ENCODE data around the gene MCTP1.

DNA sequence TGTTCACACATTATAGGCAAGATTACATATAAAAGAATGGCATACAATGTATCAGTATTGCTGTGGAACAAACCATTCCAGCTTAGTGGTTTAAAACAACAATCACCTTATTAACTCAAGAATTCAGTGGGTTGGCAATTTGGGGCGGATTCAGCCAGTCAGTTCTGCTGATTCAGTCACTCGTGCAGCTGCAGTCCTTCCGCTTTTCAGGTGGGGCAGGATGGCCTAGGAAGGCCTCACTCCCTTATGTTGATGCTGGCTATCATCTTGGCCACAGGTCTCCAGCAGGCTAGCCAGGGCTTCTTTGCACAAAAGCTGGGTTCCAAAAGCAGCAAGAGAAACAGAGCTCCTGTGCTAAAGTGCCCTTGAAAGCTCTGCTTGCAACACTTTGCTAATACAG lies 150.6 kb downstream of the MCTP1 start:
- no peak for TF ChIP-seq NFIC (IDR thresholded peaks at IDR 0.05)
- TF ChIP-seq FOXM1 (IDR thresholded peaks at IDR 0.05; ENCODE audit: borderline replicate concordance, low read depth), result no peak
- TF ChIP-seq, protein P1, sequence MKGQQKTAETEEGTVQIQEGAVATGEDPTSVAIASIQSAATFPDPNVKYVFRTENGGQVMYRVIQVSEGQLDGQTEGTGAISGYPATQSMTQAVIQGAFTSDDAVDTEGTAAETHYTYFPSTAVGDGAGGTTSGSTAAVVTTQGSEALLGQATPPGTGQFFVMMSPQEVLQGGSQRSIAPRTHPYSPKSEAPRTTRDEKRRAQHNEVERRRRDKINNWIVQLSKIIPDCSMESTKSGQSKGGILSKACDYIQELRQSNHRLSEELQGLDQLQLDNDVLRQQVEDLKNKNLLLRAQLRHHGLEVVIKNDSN (IDR thresholded peaks at IDR 0.05), result no peak
